Endothelial cell of coronary artery (primary cell): ENCODE data around the gene DMPK. TPM values are rescaled to one million over a fixed set of nuclear protein-coding genes. Genes with fewer than 3 reads are reported as not detected.

Source experiments
- total RNA-seq: library from RNA; depleted of rRNA; stranded (reverse); fragments of >200 nt; gene quantifications from 2 replicates; pipeline ENCODE4 v1.2.3, GENCODE V29; 2014

Gene DMPK
- total RNA-seq, result 8.0 and 17.6 TPM in 2 replicates

GRCh38 chr19:45782162-45782691, at the start of gene DMPK:
DMPK (minus strand) TSS chr19:45782490; CDS start chr19:45782352, 138 bp downstream.

DNA sequence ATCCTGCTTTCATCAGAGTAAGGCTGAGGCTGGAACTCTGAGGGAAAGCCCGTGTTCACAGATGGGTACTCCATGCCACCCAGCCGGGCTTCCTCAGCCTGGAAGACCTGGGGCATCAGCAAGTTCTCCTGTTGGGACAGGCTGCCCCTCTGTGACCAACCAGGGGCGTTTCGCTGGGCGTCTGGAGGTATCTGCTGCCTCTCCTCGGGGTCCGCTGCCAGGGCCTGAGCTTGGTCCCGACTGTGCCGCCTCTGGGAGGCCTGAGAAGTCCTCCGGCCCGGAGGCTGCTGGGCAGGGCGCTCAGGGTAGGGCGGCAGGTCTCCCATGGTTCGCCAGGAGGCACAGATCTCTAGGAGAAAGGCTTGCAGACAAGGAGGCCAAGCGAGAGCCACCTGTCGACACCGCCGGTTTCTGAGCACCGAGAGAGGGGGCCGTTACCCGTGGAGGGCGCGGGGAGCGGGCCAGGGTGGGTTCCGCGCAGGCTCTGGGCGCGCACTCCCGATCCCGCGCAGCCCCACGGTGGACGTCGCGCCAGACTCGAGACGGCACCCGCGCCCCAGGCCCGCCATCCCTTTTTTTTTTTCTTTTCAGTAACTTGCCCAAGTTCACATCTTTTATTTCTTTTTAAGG, 32.7 kb upstream of the DMPK start, which contains the start of gene RSPH6A:
Gene RSPH6A, minus strand, starts transcription at position 458 of the 630 bp plus-strand sequence. Its CDS starts 132 bp downstream, at position 326.

DNA sequence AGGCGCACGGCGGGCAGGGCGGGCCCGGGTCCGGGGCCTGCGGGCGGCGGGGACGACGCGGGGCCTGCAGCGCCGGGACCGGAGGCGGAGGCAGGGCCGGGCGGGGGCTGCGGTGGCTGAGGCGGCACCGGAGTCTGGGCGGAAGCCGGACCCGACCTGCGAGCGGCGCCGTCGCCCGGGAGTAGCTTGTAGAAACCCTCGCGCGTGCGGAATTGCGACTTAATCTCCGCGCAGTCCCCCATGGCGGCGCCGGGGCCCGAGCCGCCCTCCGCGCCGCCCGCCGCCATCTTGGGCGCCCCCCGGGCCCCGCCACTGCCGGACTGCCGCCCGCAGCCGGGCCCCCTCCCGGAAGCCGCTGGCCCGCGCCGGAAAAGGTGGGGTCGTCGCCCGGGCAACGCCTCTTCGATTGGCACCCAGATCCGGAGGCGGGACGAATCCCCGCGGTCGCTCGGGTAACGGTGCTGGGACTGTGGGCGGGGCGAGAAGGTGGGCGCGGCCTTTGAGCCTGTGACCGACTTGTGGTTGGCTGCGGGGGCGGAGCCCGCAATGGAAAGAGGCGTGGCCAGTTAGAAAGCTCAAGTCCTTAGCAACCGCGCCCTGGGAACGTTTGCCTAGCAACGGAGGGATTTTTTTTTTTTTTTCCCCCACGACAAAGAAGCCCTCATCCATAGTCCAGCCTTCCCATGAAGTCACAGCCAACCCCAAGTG, 10.3 kb upstream of the DMPK start, which contains the start of gene DMWD:
Gene DMWD, minus strand, starts transcription at position 376 of the 708 bp plus-strand sequence. Its CDS starts 89 bp downstream, at position 287.

DNA sequence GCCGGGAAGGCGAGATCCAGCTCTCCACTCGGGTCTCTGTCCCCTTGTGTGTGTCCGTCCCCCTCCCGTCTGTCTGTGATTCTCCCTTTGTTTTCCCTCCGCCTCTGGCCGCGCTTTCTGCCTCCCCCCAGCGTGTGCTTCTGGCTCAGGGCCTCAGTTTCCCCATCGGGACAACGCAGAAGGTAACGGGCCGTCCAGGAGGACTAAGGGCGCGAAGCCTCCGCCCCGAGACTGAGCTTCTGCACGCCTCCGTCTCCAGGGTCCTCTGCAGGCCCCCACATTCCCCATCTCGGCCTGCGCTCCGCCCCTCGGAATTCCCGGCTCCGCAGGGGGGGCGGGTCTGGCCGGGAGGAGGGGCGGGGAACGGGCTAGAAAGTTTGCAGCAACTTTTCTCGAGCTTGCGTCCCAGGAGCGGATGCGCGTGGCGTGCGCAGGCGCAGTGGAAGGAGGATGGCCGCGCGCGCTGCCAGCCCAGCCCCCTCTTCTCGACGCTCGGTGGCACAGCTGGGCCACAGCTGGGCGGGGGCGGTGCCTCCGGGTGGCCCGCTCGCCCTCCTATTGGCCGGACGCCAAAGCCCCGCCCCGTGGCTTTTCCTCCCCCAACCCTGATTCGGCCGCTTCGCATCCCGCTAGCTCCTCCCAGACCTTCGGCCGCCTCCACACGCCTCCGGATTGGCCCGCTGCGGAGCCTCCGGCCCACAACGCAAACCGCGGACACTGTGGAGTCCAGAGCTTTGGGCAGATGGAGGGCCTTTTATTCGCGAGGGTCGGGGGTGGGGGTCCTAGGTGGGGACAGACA, 13.1 kb downstream of the DMPK start, which contains the start of gene SIX5:
Gene SIX5, minus strand, starts transcription at position 269 of the 799 bp plus-strand sequence. CDS start 408 bp downstream, outside the sequence.

DNA sequence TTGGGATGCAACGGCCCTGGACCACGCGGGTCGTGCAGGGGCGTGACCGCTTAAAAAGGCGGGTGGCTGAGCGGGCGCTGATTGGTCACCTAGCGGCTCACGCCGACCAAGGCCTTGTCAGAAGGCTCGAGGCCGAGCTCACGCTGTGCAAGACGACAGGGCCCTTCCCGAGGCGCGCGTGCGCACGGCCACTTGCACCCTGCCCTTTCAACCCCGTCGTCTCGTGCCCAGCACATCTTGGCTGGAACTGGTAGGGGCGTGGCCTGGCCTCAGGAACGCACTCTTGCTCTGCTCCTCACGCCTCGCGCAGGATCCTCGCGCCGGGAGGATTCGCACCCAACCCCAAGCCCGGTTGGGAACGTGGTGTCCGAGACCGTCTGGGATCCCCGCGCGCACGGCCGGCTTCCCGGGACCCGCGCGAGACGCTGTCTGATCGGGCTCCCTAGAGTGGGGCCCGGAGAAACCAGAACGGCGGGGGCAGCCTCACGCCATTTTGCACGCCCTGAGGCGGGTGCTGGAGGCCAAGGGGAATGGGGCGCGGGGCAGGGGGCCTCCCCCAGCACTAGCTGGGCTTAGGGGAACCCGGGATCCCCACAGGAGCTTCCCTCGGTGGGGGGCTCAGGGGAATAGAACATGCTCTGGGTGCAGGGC, 49.0 kb downstream of the DMPK start, which contains the start of gene MEIOSIN:
Gene MEIOSIN, plus strand, starts transcription at position 280 of the 651 bp plus-strand sequence. CDS start 1,938 bp downstream, outside the sequence.

DNA sequence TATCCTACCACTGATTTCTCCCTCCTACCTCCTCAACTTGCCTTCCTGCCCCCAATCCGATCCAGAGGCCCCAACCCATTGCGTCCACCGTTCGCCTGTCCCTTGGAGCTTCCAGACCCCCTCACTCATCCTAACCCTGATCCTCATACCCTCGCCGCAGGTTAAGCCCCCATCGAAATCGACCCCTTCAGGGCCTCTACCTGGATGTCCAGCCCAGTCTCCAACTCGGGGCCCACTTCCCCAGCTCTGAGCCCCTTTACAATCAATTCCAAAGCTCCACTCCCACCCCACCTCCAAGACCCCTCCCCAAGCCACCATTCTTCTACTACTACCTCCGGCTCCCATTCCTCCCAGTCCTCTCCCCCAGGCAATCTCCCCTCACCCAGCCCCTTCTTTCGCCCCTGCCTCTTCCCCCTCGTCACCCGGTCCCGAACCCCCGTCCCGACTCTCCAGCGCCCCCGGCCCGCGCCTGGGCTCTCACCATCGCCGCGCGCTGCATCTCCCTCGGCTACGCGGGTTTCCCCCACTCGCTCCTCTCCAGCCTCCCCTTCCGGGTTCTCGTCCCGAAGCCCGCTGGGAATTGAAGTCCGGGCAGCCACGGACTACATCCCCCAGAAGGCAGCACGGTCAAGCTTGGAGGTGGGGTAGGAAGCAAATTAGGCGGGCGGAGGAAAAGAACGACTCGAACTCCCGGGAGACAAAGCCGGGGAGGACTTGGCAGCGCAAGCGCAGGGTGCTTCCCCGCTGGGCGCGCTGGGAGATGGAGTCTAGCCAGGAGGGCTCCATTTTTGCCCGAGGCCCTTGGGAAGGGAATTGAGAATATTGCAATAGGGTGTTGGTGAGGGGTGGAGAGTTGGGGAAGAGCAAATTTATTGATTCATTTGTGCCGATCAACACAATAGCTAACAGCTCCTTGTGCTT, 51.7 kb downstream of the DMPK start, which contains the start of gene FBXO46:
Gene FBXO46, minus strand, starts transcription at position 529 of the 921 bp plus-strand sequence. CDS start 17,401 bp downstream, outside the sequence.

Other genes starting within 250 kb of the DMPK start
- 5.0 and 6.0 TPM in 2 replicates for gene OPA3, start 197.7 kb downstream of the DMPK start, total RNA-seq
- 4.2 and 5.0 TPM in 2 replicates for gene GPR4, start 180.3 kb downstream of the DMPK start, total RNA-seq
- 14.8 and 30.6 TPM in 2 replicates for gene EML2, start 143.1 kb downstream of the DMPK start, total RNA-seq
- 0.09 TPM in 1 of 2 replicates, not detected in the other for gene GIPR, start 114.3 kb downstream of the DMPK start, total RNA-seq
- 779 and 865 TPM in 2 replicates for gene SNRPD2, start 90.5 kb downstream of the DMPK start, total RNA-seq
- gene QPCTL, start 89.8 kb downstream of the DMPK start, total RNA-seq, result 7.8 and 9.0 TPM in 2 replicates
- gene FBXO46, start 51.6 kb downstream of the DMPK start, total RNA-seq, result 3.6 and 5.1 TPM in 2 replicates
- gene MEIOSIN, start 49.1 kb downstream of the DMPK start, total RNA-seq, result not detected in 2 replicates
- gene SIX5, start 13.2 kb downstream of the DMPK start, total RNA-seq, result 3.3 and 6.3 TPM in 2 replicates
- gene DMWD, start 10.4 kb upstream of the DMPK start, total RNA-seq, result 22.6 and 31.8 TPM in 2 replicates
- under 0.01 and 0.09 TPM in 2 replicates for gene RSPH6A, start 32.8 kb upstream of the DMPK start, total RNA-seq
- gene SYMPK, start 80.7 kb upstream of the DMPK start, total RNA-seq, result 30.4 and 36.5 TPM in 2 replicates
- not detected in 2 replicates for gene FOXA3, start 81.8 kb upstream of the DMPK start, total RNA-seq
- gene IRF2BP1, start 103.7 kb upstream of the DMPK start, total RNA-seq, result 17.7 and 20.6 TPM in 2 replicates
- 0.99 and 1.1 TPM in 2 replicates for gene MYPOP, start 120.1 kb upstream of the DMPK start, total RNA-seq
- gene NANOS2, start 132.3 kb upstream of the DMPK start, total RNA-seq, result not detected in 2 replicates
- 4.7 and 6.0 TPM in 2 replicates for gene NOVA2, start 191.4 kb upstream of the DMPK start, total RNA-seq
- gene CCDC61, start 213.0 kb upstream of the DMPK start, total RNA-seq, result 7.2 and 8.3 TPM in 2 replicates
- gene PGLYRP1, start 240.6 kb upstream of the DMPK start, total RNA-seq, result not detected in 2 replicates